SKM-1 (cell line): Measurements from ENCODE around the gene TMPRSS3.

ENCODE experiments used
- DNase-seq: peaks from one replicate; lab custom pipeline; 2025; ENCODE audit not compliant: unreplicated experiment; lab: John Stamatoyannopoulos, UW

The TMPRSS3 gene

GRCh38 chr21:42395905-42396651 lies at the start of gene TMPRSS3:
TMPRSS3 (minus strand) TSS chr21:42396052; CDS start chr21:42395417, 635 bp downstream.
- DNase-seq = no peak

GRCh38 chr21:42445311-42445710 lies 49.5 kb upstream of the TMPRSS3 start:
- DNase-seq = no peak

- no peak for DNase-seq
These were observed 48.9 kb upstream of the TMPRSS3 start for GRCh38 chr21:42444745-42445059.

DNA sequence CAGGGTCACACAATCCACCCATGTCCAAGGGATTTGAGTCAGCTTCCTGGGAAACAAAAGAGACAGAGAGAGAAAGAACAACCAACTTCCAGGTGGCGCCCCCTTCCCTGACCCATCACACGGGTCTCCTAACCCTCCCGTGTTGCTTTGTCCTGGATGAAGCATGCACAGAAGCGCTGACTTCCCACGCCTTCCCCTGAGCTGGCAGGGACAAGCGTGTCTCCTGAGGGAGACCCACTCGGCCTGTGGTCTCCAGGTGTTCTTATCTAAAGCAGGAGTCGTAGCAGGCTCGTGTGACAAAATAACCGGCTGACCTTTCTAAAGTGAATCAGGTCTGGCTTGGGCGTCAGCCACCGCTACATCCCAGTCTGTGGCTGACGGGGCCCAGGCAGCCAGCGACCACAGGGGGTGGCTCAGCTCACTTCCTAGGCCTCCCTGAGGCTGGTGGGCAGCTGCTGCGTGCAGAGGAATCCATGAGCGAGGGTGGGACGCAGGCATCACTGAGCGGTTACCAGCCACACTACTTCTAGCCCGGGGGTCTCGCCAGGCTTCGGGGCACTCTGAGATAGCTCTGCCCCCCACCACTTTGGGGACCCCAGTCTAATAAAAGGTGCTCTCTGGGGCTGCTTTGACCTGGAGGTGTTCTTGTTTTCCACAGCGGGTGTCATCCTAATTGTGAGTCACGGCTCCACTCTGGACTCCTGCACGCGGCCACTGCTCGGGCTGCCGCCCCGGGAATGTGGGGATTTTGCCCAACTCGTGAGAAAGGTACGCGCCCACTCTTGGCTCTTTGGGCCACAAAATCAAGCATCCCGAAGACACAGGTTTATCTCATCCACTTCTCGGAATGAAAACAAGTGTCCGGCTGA lies 48.3 kb upstream of the TMPRSS3 start:
- DNase-seq = no peak

GRCh38 chr21:42443181-42443785 lies 47.4 kb upstream of the TMPRSS3 start:
- DNase-seq = no peak

- DNase-seq = no peak
These were observed 46.1 kb upstream of the TMPRSS3 start for GRCh38 chr21:42441963-42442362.

GRCh38 chr21:42440187-42440792 lies 44.4 kb upstream of the TMPRSS3 start:
- DNase-seq = no peak

DNA sequence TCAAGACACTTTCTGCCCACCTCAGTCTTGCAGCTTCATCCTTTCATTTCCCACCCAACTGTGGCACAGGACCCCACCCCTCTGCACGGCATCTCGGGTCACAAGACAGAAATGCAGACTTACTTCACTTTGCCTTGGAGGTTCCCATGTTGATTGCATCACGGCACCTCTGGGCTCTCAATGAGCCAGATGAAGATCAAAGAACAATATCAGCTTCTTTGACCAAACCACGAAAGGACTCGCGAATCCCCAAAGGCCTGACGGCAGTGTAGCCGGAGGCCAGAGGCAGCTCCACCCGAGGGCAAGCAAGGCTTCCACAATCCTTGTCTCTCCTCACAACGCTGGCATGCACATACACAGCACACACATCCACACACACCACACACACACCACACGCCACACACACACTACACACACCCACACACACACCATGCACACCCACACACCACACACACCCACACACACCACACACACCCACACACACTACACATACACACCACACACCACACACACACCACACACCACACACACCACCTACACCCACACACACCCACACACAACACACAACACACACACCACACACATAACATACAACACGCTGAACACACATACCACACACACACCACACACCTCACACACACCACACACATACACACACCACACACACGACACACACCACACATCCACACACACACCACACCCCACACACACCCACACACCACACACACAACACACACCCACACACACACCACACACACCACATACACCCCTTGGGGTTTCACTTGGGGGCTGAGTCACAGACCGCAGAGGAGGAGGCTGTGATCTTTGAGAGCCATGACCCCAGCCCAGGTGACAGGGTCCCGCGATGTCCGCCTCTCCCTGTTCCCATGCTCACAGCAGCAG lies 43.7 kb upstream of the TMPRSS3 start:
- no peak for DNase-seq

DNA sequence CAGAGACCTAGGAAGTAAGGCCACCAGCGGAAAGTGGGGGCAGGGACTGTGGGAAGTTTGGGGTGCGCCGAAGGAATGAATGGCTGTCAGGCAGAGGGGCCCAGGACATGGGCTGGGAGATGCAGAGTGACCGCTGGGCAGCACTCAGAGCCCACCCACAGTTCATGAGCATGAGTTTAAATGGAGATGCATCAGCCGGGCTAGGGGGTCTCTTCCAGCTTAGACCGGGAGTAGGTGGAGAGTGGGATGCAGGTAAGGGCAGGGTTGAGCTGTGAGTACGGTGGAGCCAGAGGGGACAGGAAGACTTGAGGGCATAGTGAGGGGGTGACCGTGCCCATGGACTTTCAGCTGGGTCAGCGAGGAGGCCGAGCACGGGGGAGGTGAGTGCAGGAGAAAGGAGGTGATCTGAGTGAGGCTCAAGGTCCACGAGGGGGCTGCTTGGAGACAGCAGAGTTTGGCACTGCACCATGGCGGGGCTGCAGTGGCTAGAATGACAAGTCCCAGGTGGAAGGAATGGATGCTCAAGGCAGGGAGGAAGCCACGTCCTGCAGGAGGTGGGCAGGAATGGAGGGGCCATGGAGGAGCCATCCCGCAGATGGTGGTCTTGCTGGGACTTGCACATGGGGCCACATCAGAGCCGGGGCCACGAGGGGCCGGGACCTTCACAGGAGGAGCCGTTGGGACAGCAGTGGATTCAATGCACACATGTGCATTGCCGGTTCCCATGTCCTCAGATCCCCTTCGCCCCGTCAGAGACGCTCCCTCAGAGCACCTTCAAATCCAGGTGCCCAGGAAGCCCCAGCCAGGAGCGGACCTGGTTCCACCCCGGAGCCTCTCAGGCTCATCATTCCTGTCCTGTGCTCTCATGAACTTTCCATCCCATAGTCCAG lies 42.7 kb upstream of the TMPRSS3 start:
- no peak for DNase-seq

DNA sequence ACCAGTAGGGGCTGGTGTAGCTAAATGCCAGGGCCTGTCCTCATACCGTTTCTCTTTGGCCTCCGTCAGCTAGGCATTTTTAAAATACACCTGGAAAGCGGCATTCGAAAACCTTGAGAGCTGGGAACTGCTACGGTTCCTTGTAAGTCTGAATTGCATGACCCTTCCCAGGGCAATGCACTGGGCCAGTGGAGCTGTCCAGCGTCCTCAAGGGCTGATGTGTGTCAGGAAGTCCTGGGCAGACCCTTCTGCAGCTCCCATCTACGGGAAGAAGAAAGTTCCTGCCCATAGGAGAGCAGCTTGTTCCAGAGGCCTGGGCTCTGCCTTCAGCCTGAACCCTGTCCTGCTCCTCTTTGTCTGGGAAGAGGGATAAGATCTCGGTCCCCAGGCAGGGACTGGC lies 41.9 kb upstream of the TMPRSS3 start:
- DNase-seq = no peak

- no peak for DNase-seq
These were observed 41.1 kb upstream of the TMPRSS3 start for GRCh38 chr21:42436914-42437313.

DNA sequence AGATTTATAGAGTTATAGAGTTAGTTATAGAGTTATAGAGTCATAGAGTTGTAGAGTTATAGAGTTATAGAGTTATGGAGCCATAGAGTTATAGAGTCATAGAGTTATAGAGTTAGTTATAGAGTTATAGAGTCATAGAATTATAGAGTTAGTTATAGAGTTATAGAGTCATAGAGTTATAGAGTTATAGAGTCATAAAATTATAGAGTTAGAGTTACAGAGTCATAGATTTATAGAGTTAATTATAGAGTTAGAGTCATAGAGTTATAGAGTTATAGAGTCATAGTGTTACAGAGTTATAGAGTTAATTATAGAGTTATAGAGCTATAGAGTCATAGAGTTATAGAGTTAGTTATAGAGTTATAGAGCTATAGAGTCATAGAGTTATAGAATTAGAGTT lies 40.0 kb upstream of the TMPRSS3 start:
- no peak for DNase-seq

GRCh38 chr21:42435401-42435800 lies 39.5 kb upstream of the TMPRSS3 start:
- no peak for DNase-seq

GRCh38 chr21:42434884-42435283 lies 39.0 kb upstream of the TMPRSS3 start:
- no peak for DNase-seq

DNA sequence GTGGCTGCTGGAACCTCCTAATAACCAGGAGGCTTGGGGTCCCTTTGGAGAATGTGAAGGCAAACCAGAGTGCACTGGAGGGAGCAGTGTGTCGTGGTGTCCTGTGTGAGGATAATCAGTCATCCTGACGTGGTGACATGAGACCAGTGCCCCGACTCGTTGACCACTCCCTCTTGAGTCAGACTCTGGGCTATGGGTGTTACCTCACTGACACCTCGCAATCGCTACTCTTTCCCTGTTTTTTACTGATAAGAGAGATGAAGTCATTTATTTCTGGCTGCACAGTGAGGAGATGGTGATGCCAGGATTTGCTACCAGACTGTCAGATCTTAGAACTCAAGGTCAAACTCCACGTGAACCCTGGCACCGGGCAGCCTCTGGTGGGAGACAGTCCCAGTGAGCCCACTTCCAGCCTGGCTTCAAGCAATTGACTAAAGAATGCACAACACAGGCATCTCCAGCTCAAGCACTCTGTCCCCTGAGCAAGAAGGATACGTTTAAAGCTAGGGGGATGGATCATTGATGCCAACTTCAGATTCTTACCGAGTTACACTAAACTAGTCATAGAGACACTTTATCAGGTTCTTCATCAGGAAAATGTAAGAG lies 38.2 kb upstream of the TMPRSS3 start:
- DNase-seq = no peak

GRCh38 chr21:42432695-42433094 lies 36.8 kb upstream of the TMPRSS3 start:
- no peak for DNase-seq

DNA sequence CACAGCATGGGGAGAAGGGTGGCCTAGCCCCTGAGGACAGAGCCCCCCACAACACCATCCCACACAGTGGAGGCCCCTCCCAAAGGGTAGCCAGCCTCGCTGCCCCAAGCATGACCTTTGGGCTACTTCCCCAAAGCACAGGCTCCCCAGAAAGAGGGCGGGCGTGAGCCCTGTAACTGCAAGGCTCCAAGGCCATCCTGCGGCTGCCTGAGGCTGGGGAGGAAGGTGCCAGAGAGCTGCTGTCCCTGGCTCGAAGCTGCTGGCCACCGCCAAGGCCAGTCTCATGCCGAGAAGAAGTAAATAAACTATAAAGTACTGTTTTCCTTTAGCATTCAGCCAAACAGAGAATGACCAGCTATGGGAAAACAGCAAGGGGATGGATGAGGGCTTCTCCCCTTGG lies 35.3 kb upstream of the TMPRSS3 start:
- no peak for DNase-seq

DNA sequence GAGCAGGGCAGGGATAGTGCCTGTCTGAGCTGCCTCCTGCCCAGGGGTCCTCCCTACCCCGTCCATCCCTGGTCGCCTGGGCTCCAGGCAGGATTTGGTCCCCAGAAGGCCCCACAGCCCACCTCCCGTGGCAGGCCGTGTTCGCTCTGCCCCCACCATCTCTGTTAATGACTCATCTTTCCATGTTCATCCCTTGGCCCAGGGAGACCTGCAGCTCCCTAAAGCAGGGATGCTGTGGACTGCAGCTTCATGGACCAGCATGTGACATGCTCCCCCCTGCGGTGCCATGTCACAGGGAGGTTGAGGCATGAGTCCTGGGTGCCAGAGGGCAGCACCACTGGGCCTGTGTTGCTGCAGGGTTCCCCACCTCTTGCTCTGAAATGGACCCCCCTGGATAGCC lies 34.7 kb upstream of the TMPRSS3 start:
- DNase-seq = no peak

DNA sequence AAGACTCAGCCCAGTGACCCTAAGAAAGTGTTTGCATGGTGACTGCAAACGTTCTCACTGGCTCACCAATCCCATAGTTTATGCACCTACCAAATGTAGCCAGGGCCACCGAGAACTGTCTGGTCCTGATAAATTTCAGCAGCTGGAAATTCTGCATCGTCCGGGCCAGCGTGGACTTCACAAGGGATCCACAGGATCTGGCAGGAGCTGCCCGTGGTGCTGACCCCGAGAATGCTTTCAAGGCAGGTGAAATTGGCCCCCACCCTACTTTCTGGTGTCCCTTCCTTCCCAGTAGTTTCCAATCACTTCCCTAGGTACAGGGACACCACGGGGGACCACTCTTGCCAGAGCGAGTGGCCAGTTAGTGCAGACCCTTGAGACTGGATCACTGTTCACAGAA lies 34.0 kb upstream of the TMPRSS3 start:
- no peak for DNase-seq
